ENCODE results near the gene BMERB1.
"Not testable (repeated sequence)": the region's sequence is repeated elsewhere in the genome, so short reads cannot be mapped to it uniquely, and the experiment has no call there.

BMERB1 gene

DNA sequence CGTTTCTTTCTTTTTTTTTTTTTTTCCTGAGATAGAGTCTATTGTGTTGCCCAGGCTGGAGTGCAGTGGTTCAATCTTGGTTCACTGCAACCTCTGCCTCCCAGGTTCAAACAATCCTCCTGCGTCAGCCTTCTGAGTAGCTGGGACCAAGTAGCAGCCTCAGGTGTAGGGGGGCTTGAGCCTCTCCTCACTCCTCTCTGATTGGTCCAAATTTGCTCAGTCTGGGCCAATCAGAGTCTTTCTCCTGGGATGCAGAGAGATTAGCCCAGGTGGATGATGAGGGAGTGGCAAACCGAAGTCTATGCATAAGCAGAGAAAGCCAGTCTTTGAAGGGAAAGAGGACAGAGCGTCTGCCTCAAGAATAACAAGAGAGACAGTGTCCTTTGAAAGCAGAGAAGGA, 99.0 kb downstream of the BMERB1 start:
- H3K4me3 Mint-ChIP-seq, result no peak overlapping the region
- no peak overlapping the region for H3K27ac Mint-ChIP-seq
- H3K4me1 Mint-ChIP-seq, result no peaks in the 10 kb centered on the region
- H3K36me3 Mint-ChIP-seq, result peaks cover 2% of the 10 kb centered on the region
- H3K27me3 Mint-ChIP-seq, result no peaks in the 10 kb centered on the region
- no peaks in the 10 kb centered on the region for H3K9me3 Mint-ChIP-seq

GRCh38 chr16:15535772-15536171, 101.4 kb downstream of the BMERB1 start:
- no peaks in the 10 kb centered on the region for H3K27me3 Mint-ChIP-seq
- H3K4me3 Mint-ChIP-seq, result no peak overlapping the region
- H3K4me1 Mint-ChIP-seq, result no peaks in the 10 kb centered on the region
- H3K9me3 Mint-ChIP-seq, result no peaks in the 10 kb centered on the region
- peaks cover 2% of the 10 kb centered on the region for H3K36me3 Mint-ChIP-seq
- H3K27ac Mint-ChIP-seq, result no peak overlapping the region

- Mint-ChIP-seq H3K27me3 (no peaks in the 10 kb centered on the region), H3K27ac (no peak overlapping the region), H3K4me3 (no peak overlapping the region), H3K4me1 (no peaks in the 10 kb centered on the region), H3K36me3 (peaks cover 2% of the 10 kb centered on the region), H3K9me3 (no peaks in the 10 kb centered on the region)
These were observed 102.5 kb downstream of the BMERB1 start for GRCh38 chr16:15536843-15537242.

DNA sequence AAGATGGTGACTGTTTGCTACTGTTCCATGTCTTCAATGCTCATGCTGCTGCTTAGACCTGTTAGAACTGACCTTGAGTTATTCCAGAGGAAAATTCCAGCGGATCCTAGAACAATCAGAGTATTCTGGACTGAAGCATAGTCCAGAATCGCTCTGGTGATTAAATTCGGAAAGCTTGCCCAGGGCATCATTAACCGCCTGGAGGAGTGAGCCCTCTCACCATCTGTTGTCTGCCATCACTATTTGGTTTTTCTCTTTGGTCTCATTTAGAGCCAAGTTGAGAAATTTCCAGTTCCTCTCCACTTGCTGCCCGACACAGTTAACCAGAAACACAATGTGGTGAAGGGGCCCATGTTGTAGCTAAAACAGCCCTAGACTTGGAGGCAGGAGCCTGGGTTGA, 104.1 kb downstream of the BMERB1 start:
- H3K36me3 Mint-ChIP-seq, result peaks cover 4% of the 10 kb centered on the region
- no peaks in the 10 kb centered on the region for H3K4me1 Mint-ChIP-seq
- H3K9me3 Mint-ChIP-seq, result no peaks in the 10 kb centered on the region
- no peak overlapping the region for H3K4me3 Mint-ChIP-seq
- no peak overlapping the region for H3K27ac Mint-ChIP-seq
- no peaks in the 10 kb centered on the region for H3K27me3 Mint-ChIP-seq

- H3K9me3 Mint-ChIP-seq, result no peaks in the 10 kb centered on the region
- no peak overlapping the region for H3K4me3 Mint-ChIP-seq
- H3K36me3 Mint-ChIP-seq, result peaks cover 4% of the 10 kb centered on the region
- H3K27me3 Mint-ChIP-seq, result no peaks in the 10 kb centered on the region
- no peaks in the 10 kb centered on the region for H3K4me1 Mint-ChIP-seq
- no peak overlapping the region for H3K27ac Mint-ChIP-seq
These were observed 104.8 kb downstream of the BMERB1 start for GRCh38 chr16:15539197-15539596.

DNA sequence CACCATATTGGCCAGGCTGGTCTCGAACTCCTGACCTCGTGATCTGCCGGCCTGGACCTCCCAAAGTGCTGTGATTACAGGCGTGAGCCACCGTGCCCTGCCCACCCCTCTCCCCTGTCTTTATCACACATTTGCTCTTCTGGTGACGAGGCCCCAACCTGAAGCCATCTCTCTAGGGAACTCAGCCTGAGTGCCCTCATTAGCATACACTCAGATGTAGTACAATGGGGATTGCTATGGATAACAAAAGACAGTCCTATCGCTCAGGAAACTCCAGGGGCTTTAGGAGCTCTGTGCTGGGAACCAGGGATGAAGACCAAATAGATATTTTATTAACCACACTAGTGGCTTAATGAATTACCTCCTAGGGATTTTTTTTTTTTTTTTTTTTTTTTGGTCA, 107.9 kb downstream of the BMERB1 start:
- H3K27ac Mint-ChIP-seq, result no peak overlapping the region
- no peaks in the 10 kb centered on the region for H3K27me3 Mint-ChIP-seq
- no peaks in the 10 kb centered on the region for H3K4me1 Mint-ChIP-seq
- no peak overlapping the region for H3K4me3 Mint-ChIP-seq
- H3K36me3 Mint-ChIP-seq, result peaks cover 1% of the 10 kb centered on the region
- H3K9me3 Mint-ChIP-seq, result no peaks in the 10 kb centered on the region

DNA sequence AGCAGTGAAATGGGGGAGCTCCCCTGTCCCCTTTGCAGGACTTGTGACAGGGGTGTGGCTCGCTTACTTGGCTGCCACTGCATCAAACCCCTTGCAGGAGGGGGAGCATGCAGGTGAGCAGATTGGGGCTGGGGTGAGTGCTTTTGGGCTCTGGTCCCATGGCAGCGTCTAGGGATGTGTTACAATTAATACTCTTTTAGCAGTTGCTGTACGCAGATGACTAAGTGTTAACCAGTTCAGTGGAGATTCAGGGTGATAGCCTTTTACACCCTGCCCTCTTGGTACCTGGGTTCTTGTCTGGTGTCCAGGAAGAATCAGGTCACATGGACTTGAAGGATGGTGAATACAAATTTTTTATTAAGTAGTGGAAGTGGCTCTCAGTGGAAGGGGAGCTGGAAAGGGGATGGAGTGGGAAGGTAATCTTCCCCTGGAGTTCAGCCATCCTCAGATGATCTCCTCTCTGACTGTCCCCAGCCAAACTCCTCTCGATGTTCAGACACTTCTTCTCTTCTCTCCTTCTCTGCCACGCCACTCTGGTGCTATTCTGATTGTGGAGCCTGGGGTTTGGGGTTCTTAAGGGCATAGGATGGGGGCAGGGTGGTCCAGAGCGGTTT, 108.5 kb downstream of the BMERB1 start:
- Mint-ChIP-seq H3K27me3 (no peaks in the 10 kb centered on the region), H3K9me3 (no peaks in the 10 kb centered on the region), H3K27ac (no peak overlapping the region), H3K4me1 (no peaks in the 10 kb centered on the region), H3K36me3 (peaks cover 1% of the 10 kb centered on the region), H3K4me3 (no peak overlapping the region)

- no peaks in the 10 kb centered on the region for H3K9me3 Mint-ChIP-seq
- no peaks in the 10 kb centered on the region for H3K4me1 Mint-ChIP-seq
- peaks cover 1% of the 10 kb centered on the region for H3K36me3 Mint-ChIP-seq
- H3K27me3 Mint-ChIP-seq, result no peaks in the 10 kb centered on the region
- H3K27ac Mint-ChIP-seq, result no peak overlapping the region
- H3K4me3 Mint-ChIP-seq, result no peak overlapping the region
These were observed 110.0 kb downstream of the BMERB1 start for GRCh38 chr16:15544405-15544804.

DNA sequence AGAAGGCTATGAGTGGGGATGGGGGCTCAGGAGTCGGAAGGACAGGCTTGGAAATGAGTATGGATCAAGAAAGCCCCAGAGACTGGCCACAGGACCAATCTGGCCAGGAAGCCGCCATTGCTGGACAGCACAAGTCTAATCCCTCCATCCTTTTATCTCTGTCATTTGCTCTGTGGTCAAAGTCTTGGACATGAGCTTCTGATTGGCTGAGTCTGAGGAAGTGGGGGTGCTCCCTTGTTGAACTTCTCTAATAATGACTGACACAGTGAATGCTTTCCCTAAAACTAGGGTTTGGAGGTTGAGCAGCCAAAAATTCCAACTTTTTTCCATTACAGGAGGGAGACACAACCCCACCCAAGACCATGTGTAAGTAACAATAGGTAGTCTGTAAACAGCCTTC, 111.2 kb downstream of the BMERB1 start:
- Mint-ChIP-seq H3K36me3 (peaks cover 1% of the 10 kb centered on the region), H3K4me3 (no peak overlapping the region), H3K9me3 (no peaks in the 10 kb centered on the region), H3K27me3 (no peaks in the 10 kb centered on the region), H3K27ac (no peak overlapping the region), H3K4me1 (no peaks in the 10 kb centered on the region)

DNA sequence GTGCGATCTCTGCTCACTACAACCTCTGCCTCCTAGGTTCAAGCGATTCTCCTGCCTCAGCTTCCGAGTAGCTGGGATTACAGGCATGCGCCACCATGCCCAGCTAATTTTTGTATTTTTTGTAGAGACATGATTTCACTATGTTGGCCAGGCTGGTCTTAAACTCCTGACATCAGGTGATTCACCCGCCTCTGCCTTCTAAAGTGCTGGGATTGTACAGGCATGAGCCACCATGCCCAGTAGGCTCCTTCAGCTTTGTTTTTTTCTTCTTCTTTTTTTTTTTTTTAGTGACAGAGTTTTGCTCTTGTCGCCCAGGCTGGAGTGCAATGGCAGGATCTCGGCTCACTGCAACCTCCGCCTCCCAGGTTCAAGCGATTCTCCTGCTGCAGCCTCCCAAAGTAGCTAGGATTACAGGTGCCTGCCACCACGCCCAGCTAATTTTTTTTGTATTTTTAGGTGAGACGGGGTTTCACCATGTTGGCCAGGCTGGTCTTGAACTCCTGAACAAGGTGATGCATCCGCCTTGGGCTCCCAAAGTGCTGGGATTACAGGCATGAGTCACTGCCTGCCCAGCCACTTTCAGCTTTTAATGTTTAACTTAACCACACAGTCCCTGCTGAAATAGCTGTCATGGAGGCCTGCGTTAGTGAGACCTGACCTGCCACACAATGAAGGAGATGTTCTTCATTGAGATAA, 112.8 kb downstream of the BMERB1 start:
- not testable (repeated sequence) for H3K9me3 Mint-ChIP-seq, H3K27ac Mint-ChIP-seq, H3K4me1 Mint-ChIP-seq, H3K27me3 Mint-ChIP-seq, H3K4me3 Mint-ChIP-seq, H3K36me3 Mint-ChIP-seq

- Mint-ChIP-seq H3K4me1 (no peaks in the 10 kb centered on the region), H3K4me3 (no peak overlapping the region), H3K27ac (no peak overlapping the region), H3K9me3 (no peaks in the 10 kb centered on the region), H3K27me3 (no peaks in the 10 kb centered on the region), H3K36me3 (peaks cover 3% of the 10 kb centered on the region)
These were observed 113.3 kb downstream of the BMERB1 start for GRCh38 chr16:15547768-15548096.

DNA sequence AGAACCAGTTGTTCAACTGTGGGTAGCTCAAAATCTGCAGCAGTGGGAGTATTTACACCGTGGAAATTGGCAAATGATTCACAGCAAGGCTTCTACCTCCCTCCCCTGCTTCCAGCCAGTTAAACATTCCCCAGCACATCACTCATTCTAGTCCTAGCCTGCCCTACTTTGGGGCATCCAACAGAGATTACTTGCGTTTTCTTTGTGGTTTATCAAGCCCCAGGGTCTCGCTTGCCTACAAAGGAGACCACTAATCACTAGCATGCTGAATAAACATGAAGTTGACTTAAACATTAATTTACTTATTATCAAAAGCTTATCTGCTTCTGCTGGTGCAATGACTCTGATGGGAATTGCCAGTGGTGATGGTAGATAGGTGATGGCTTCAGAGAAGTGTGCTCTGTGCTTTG, 114.1 kb downstream of the BMERB1 start:
- H3K27ac Mint-ChIP-seq, result no peak overlapping the region
- no peaks in the 10 kb centered on the region for H3K4me1 Mint-ChIP-seq
- H3K36me3 Mint-ChIP-seq, result peaks cover 2% of the 10 kb centered on the region
- no peaks in the 10 kb centered on the region for H3K27me3 Mint-ChIP-seq
- H3K4me3 Mint-ChIP-seq, result no peak overlapping the region
- H3K9me3 Mint-ChIP-seq, result no peaks in the 10 kb centered on the region

DNA sequence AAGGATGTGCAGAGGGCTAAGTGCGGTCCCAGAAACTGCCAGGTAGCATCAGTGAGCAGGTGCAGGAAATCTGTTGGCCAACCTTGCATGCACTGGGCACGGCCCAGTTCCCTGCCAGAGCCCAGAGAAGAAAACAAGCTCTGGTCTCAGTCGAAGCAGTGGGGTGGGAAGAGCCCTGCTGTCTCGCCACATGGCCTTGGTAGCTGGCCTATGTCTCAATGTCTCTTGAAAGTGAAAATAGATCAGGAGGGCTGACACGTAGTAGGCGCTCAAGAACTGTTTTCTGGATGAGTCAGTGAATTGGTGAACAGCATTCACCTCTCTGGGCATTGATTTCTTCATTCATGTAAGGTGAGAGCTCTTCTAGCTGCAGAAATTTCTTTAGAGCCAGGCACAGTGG, 118.1 kb downstream of the BMERB1 start:
- peak overlapping the region; percentile 35 for H3K27ac Mint-ChIP-seq
- no peaks in the 10 kb centered on the region for H3K9me3 Mint-ChIP-seq
- H3K27me3 Mint-ChIP-seq, result no peaks in the 10 kb centered on the region
- no peaks in the 10 kb centered on the region for H3K4me1 Mint-ChIP-seq
- H3K4me3 Mint-ChIP-seq, result no peak overlapping the region
- peaks cover 2% of the 10 kb centered on the region for H3K36me3 Mint-ChIP-seq

- Mint-ChIP-seq H3K36me3 (peaks cover 2% of the 10 kb centered on the region), H3K27me3 (no peaks in the 10 kb centered on the region), H3K4me3 (no peak overlapping the region), H3K4me1 (no peaks in the 10 kb centered on the region), H3K27ac (peak overlapping the region; percentile 6), H3K9me3 (no peaks in the 10 kb centered on the region)
These were observed 119.1 kb downstream of the BMERB1 start for GRCh38 chr16:15553313-15554088.

DNA sequence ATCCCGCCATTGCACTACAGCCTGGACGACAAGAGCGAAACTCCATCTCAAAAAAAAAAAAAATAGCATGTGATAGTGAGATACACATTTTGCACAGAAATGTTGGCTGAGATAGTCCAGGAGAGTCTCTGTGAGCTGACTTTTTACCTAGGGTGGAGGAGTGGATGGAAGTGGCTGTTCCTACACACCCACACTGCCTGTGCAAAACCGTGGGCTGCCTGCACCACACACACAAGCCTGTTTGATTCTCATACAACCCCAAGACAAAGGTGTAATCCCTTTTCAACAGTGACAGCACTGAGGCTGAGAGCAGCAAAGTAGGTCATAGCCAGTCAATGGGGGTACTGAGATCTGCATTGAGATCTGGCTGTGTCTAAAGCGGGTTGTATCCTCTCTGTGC, 121.7 kb downstream of the BMERB1 start:
- Mint-ChIP-seq H3K9me3 (no peaks in the 10 kb centered on the region), H3K4me1 (no peaks in the 10 kb centered on the region), H3K27me3 (no peaks in the 10 kb centered on the region), H3K36me3 (no peaks in the 10 kb centered on the region), H3K4me3 (no peak overlapping the region), H3K27ac (no peak overlapping the region)

DNA sequence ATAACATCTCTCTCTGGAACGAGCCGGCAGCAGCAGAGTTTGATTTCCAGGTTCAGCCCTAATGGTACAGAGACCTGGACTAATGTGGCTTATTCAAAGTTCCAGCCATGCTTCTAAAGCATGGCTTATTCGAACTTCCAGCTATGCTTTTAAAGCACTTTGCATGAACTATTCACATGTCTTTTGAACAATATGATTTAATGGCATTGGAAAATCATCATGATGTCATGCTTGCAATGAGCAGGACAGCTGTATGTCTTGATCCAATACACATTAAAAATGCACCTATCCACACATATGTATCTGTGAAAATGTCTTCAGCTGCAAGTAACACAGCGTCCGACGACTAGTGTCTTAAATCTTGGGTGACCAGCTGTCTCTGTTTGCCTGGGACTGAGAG, 122.9 kb downstream of the BMERB1 start:
- H3K9me3 Mint-ChIP-seq, result no peaks in the 10 kb centered on the region
- no peak overlapping the region for H3K27ac Mint-ChIP-seq
- H3K4me1 Mint-ChIP-seq, result no peaks in the 10 kb centered on the region
- no peak overlapping the region for H3K4me3 Mint-ChIP-seq
- H3K27me3 Mint-ChIP-seq, result no peaks in the 10 kb centered on the region
- no peaks in the 10 kb centered on the region for H3K36me3 Mint-ChIP-seq
